Transverse colon (tissue), 4 donors: Measurements from ENCODE around the gene MTF1. TPM values are rescaled to one million over a fixed set of nuclear protein-coding genes. Genes with fewer than 3 reads are reported as not detected.

Source experiments
- DNase-seq: peaks from one replicate; pipeline ENCODE4 v3.0.0-alpha.2; 2019
- H3K27ac ChIP-seq, 4 donors: fragments of 200-600 bp; sonication (generic); 2 replicates each; pipeline ENCODE4 v1.5.1; 2016 to 2018; ENCODE audit warnings: inconsistent platforms in 4 of 4
- H3K27me3 ChIP-seq: fragments of 200-600 bp; sonication (generic); 2 replicates; pipeline ENCODE4 v1.5.1; 2017; ENCODE audit warnings: inconsistent platforms
- H3K36me3 ChIP-seq, 4 donors: fragments of 200-600 bp; sonication (generic); 2 replicates each; pipeline ENCODE4 v1.5.1; 2017 to 2019; ENCODE audit warnings: inconsistent platforms in 4 of 4
- H3K4me1 ChIP-seq, 4 donors: fragments of 200-600 bp; sonication (generic); 2 replicates each; pipeline ENCODE4 v1.5.1; 2017 to 2020; ENCODE audit warnings: inconsistent platforms in 4 of 4
- H3K4me3 ChIP-seq, 4 donors: fragments of 200-600 bp; sonication (generic); 1 replicate in 1 of 4; 2 replicates in 3 of 4; pipeline versions ENCODE4 v1.5.1 to v1.6.1; 2017 to 2019; ENCODE audit warnings: inconsistent platforms in 4 of 4
- H3K9me3 ChIP-seq, 2 donors: fragments of 200-600 bp; sonication (generic); 2 replicates each; pipeline ENCODE4 v1.5.1; 2017 to 2019; ENCODE audit warnings: inconsistent platforms in 2 of 2
- CTCF ChIP-seq, 5 experiments: fragments of 200-600 bp in 3 of 5; fragments of 450-650 bp in 2 of 5; sonication (generic) in 3 of 5; IDR thresholded peaks; 1 replicate in 2 of 5; 2 replicates in 3 of 5; pipeline ENCODE4 v1.5.1; 2016 to 2017; ENCODE audit warnings: antibody characterized with exemption in 5 of 5, inconsistent platforms in 3 of 5, mild to moderate bottlenecking in 2 of 5, moderate library complexity in 1 of 5
- EP300 ChIP-seq: sonication (generic); formaldehyde crosslinking; IDR thresholded peaks from one replicate; pipeline ENCODE4 v1.6.1; 2017; ENCODE audit warnings: antibody characterized with exemption, low read depth
- POLR2A ChIP-seq: fragments of 450-650 bp; IDR thresholded peaks from one replicate; pipeline ENCODE4 v1.6.1; 2016; ENCODE audit warnings: antibody characterized with exemption, mild to moderate bottlenecking, moderate library complexity
- POLR2AphosphoS5 ChIP-seq, 3 donors: sonication (generic); formaldehyde crosslinking; IDR thresholded peaks; one replicate each; pipeline ENCODE4 v1.6.1; 2016; ENCODE audit warnings: antibody characterized with exemption in 3 of 3
- WGBS, 2 donors: methylation state at CpG; one replicate each; pipeline ENCODE4 v1.1.5; 2018; ENCODE audit warnings: low coverage in 1 of 2; 5-methylcytosine and 5-hydroxymethylcytosine counted together
- in situ Hi-C, 4 donors: fragments of 200-750 bp; cut with MboI; loops; one replicate each; pipeline versions ENCODE4 v1.15.0 to v1.15.1; 2017; ENCODE audit warnings: low sequenced_read_pairs in 3 of 4, low pct_ligation_motif_present in 1 of 4, low pct_unique_long_range_greater_than_20kb in 1 of 4
- intact Hi-C: fragments of 100-400 bp; cut with DNase I; formaldehyde crosslinking; loops from one replicate; pipeline ENCODE4 v1.15.1; 2023; ENCODE audit warnings: low total_unique reads
- total RNA-seq, 4 donors: library from RNA; depleted of rRNA; stranded (reverse); fragments of >200 nt; gene quantifications; one replicate each; pipeline ENCODE4 v1.1.0, GENCODE V29; 2016

Gene MTF1
- total RNA-seq, 4 donors from 2014 or later = 2.2 to 20.2 (median 9.3) TPM

- Histone ChIP-seq H3K27ac (no peak overlapping the region), H3K27me3 (no peaks in the 10 kb centered on the region), H3K4me1 (no peaks in the 10 kb centered on the region), H3K9me3 (no peaks in the 10 kb centered on the region), H3K36me3 (peaks cover 0 to 27% (median 12%) of the 10 kb centered on the region in 4 donors), H3K4me3 (no peak overlapping the region)
- DNase-seq = no peak
- TF ChIP-seq CTCF (IDR thresholded peaks at IDR 0.05) (no peak), POLR2A (no peak), EP300 (no peak), POLR2AphosphoS5 (IDR thresholded peaks at IDR 0.05) (no peak)
- WGBS, 2 donors = 78 to 83% methylated on average over 4 to 5 of the region's 5 CpGs
- intact Hi-C loops = no loop called here
- in situ Hi-C loops = no loop called here
These were observed 33.0 kb upstream of the MTF1 start for GRCh38 chr1:37892151-37893047.

- Histone ChIP-seq H3K27ac (no peak overlapping the region), H3K9me3 (no peaks in the 10 kb centered on the region), H3K4me1 (no peaks in the 10 kb centered on the region), H3K27me3 (no peaks in the 10 kb centered on the region), H3K4me3 (no peak overlapping the region), H3K36me3 (peaks cover 0 to 45% (median 22%) of the 10 kb centered on the region in 4 donors)
- in situ Hi-C loops = no loop called here
- 18 to 28% methylated on average over 4 of the region's 4 CpGs for WGBS, 2 donors
- no peak for DNase-seq
- TF ChIP-seq CTCF (IDR thresholded peaks at IDR 0.05) (peak; percentile 37 to 68 (median 53)), POLR2AphosphoS5 (IDR thresholded peaks at IDR 0.05) (no peak)
- intact Hi-C loops = no loop called here
These were observed 31.1 kb upstream of the MTF1 start for GRCh38 chr1:37890378-37891014.

- H3K4me1 ChIP-seq = no peaks in the 10 kb centered on the region
- no peak overlapping the region for H3K4me3 ChIP-seq
- no peak for DNase-seq
- no peaks in the 10 kb centered on the region for H3K9me3 ChIP-seq
- peaks cover 0 to 65% (median 32%) of the 10 kb centered on the region in 4 donors for H3K36me3 ChIP-seq
- no peaks in the 10 kb centered on the region for H3K27me3 ChIP-seq
- WGBS, 2 donors = 76 to 97% methylated on average over 5 to 6 of the region's 6 CpGs
- in situ Hi-C loops (loop anchor here in 1 of 4 donors (10.0 kb wide), 1 partner anchor 77 kb away; no protein-coding TSS in a partner anchor), intact Hi-C loops (no loop called here)
- no peak overlapping the region for H3K27ac ChIP-seq
- no peak for TF ChIP-seq POLR2A
- TF ChIP-seq POLR2AphosphoS5 (IDR thresholded peaks at IDR 0.05) = no peak
- TF ChIP-seq EP300 = no peak
- no peak for TF ChIP-seq CTCF (IDR thresholded peaks at IDR 0.05)
These were observed 28.8 kb upstream of the MTF1 start for GRCh38 chr1:37888022-37888700.

GRCh38 chr1:37884145-37884544 is 24.8 kb upstream of the MTF1 start:
- Histone ChIP-seq H3K4me3 (no peak overlapping the region), H3K36me3 (peaks cover 0 to 90% (median 44%) of the 10 kb centered on the region in 4 donors), H3K27ac (no peak overlapping the region), H3K4me1 (no peaks in the 10 kb centered on the region), H3K9me3 (no peaks in the 10 kb centered on the region), H3K27me3 (no peaks in the 10 kb centered on the region)
- TF ChIP-seq CTCF (IDR thresholded peaks at IDR 0.05) (no peak), POLR2A (no peak)
- in situ Hi-C loops = loop anchor here in 1 of 4 donors (10.0 kb wide), 1 partner anchor 81 kb away; no protein-coding TSS in a partner anchor
- intact Hi-C loops = no loop called here
- 94% methylated on average over 3 of the region's 3 CpGs; no CpG with 5 or more reads in 1 of the 2 donors for WGBS, 2 donors
- DNase-seq = no peak
